OCI-LY7 (cell line): ENCODE measurements around the gene OSCP1.

Experiments used
- CTCF ChIP-seq: fragments of 200-600 bp; sonication (generic); conservative IDR thresholded peaks from 2 replicates; pipeline ENCODE4 v1.5.1; 2014; ENCODE audit warnings: mild to moderate bottlenecking, antibody characterized with exemption, low read length, moderate library complexity, mixed read lengths
- EZH2phosphoT487 ChIP-seq: fragments of 200-600 bp; sonication (generic); IDR thresholded peaks from 2 replicates; pipeline ENCODE4 v1.6.1; 2018; ENCODE audit warnings: low read depth, borderline replicate concordance, mild to moderate bottlenecking, mixed run types, antibody characterized with exemption, low read length, moderate library complexity, mixed read lengths

GRCh38 chr1:36400514-36400824, 49.8 kb downstream of the OSCP1 start:
- no peak for TF ChIP-seq EZH2phosphoT487
- no peak for TF ChIP-seq CTCF
